D721Med (cell line): ENCODE data around the gene OSBPL3.
"Not testable (repeated sequence)": the region's sequence is repeated elsewhere in the genome, so short reads cannot be mapped to it uniquely, and the experiment has no call there.

Source experiments
- DNase-seq: peaks from one replicate; pipeline ENCODE4 v3.0.0; 2011; ENCODE audit warnings: low spot score; ENCODE audit not compliant: insufficient read length
- FAIRE-seq: peaks from 2 replicates; lab custom pipeline; 2011; peaks lifted over from hg19 to GRCh38; lab: Jason Lieb, UNC
- TF ChIP-seq, protein P1 (sequence below): IDR thresholded peaks from 2 replicates; pipeline ENCODE4 v1.5.1; 2012; ENCODE audit warnings: mild to moderate bottlenecking, control low read depth; ENCODE audit not compliant: insufficient read depth; ENCODE audit errors: missing control alignments

OSBPL3 gene

DNA sequence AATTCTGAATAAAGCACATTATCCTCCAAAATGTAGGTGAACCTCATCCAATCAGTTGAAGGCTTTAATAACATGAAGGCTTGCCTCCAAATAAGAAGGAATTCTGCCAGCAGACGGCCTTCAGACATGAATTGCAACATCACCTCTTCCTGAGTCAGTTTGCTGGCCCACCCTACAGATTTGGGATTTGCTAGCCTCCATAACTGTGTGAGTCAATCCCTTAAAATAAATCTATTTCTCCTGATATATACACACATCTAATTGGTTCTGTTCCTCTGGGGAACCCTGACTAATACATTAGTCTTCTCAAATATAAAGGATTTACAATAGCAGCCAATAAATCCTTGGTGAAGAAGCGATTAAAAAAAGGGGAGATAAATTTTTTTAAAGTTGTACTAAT, 34.8 kb upstream of the OSBPL3 start:
- TF ChIP-seq, protein P1, sequence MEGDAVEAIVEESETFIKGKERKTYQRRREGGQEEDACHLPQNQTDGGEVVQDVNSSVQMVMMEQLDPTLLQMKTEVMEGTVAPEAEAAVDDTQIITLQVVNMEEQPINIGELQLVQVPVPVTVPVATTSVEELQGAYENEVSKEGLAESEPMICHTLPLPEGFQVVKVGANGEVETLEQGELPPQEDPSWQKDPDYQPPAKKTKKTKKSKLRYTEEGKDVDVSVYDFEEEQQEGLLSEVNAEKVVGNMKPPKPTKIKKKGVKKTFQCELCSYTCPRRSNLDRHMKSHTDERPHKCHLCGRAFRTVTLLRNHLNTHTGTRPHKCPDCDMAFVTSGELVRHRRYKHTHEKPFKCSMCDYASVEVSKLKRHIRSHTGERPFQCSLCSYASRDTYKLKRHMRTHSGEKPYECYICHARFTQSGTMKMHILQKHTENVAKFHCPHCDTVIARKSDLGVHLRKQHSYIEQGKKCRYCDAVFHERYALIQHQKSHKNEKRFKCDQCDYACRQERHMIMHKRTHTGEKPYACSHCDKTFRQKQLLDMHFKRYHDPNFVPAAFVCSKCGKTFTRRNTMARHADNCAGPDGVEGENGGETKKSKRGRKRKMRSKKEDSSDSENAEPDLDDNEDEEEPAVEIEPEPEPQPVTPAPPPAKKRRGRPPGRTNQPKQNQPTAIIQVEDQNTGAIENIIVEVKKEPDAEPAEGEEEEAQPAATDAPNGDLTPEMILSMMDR, result no peak
- DNase-seq, result no peak
- no peak for FAIRE-seq

GRCh38 chr7:25012710-25013109, 32.7 kb upstream of the OSBPL3 start:
- FAIRE-seq, DNase-seq: not testable (repeated sequence)

GRCh38 chr7:25012254-25012653, 32.3 kb upstream of the OSBPL3 start:
- FAIRE-seq, result no peak
- DNase-seq, result no peak
- TF ChIP-seq, protein P1, result no peak

DNA sequence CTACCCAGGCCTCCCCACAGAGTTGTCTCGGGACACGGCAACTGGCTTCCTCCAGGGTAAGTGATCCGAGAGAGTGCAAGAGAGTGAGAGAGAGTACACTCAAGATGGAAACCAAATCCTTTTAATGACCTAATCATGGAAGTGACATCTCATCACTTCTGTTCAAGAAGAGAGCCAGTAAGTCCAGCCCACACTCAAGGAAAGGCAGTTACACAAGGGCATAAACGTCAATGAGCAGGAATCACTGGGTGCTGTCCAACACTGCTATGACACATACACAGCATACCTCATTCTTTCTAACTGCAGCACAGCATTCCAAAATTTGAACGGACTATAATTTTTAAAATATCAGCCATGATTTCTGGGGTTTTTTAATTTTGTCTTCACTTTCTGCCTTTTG, 29.3 kb upstream of the OSBPL3 start:
- DNase-seq (no peak), FAIRE-seq (no peak)
- TF ChIP-seq, protein P1, result no peak

DNA sequence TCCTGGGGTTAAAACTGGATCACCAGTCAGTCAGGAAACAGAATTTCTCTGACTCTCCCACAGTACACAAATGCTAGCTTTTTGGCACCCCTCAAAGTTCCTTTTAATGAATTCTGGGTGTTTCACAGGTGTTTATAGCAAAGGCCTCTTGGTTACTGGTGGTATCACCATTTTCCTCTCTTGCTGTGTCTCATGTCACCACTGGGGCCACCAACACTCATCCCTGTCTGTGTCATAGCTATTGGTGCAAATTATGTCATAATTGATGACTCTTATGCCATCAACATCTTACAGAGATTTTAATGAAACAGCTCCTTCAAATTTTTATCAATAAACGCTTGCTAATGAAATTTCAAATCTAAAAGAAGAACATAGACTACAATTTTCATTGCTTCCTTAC, 27.7 kb upstream of the OSBPL3 start:
- FAIRE-seq, result no peak
- no peak for DNase-seq
- TF ChIP-seq, protein P1, result no peak

DNA sequence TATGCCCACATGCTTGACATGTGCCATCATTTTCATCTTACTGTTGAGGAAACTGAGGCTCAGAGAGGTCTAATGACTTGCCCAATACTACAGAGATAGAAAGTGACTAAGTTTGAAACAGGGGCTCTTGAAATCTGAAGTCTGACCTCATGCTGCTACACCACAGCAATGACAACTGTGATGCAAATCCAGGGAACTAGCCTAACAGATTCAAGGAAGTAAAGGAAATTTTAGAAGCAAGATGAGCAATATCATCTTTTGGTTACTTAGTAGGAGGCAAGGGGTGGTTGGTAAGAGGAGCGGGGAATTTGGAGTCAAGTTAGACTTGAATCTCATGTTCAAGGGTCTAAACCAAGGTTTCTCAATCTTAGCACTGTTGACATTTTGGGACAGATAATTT, 26.3 kb upstream of the OSBPL3 start:
- TF ChIP-seq, protein P1, result no peak
- no peak for FAIRE-seq
- DNase-seq, result no peak

DNA sequence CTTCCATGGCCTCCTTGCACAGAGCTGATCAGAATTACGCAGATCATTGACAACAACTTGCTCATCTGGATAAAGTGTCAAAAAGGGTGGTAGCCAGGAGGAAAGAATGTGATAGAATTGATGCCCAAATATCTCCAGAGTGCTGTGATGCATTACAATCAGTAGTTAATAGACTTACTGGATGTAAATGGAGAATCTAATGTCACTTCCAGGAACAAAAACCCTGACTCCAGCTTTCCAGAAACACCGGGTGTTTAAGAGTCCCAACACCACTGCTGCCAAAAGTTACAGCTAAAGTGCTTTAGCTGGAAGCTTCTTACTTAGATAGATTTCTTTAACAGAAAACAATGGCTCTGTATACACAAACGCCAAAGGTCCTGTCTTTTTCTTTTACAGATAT, 25.7 kb upstream of the OSBPL3 start:
- FAIRE-seq (no peak), DNase-seq (no peak)
- TF ChIP-seq, protein P1, result no peak

GRCh38 chr7:25002786-25003185, 22.8 kb upstream of the OSBPL3 start:
- DNase-seq, result no peak
- FAIRE-seq, result no peak

More at GRCh38 chr7:25002786-25003185, 22.8 kb upstream of the OSBPL3 start:
- TF ChIP-seq, protein P1, result no peak
